Rectal smooth muscle tissue (tissue), 1 donor: Measurements from ENCODE around the gene GPHA2.
A peak's percentile ranks its signal among the peaks of the same experiment; 100 is the strongest.

Experiments used
- H3K27ac ChIP-seq: one replicate; pipeline ENCODE4 v1.7.0; 2013; ENCODE audit warnings: low read depth, low read length, inconsistent platforms
- H3K27me3 ChIP-seq: one replicate; pipeline ENCODE4 v1.7.0; 2013; ENCODE audit warnings: low read length; ENCODE audit not compliant: control insufficient read depth, insufficient read depth
- H3K36me3 ChIP-seq: one replicate; pipeline ENCODE4 v1.7.0; 2013; ENCODE audit warnings: low read length; ENCODE audit not compliant: control insufficient read depth, insufficient read depth
- H3K4me1 ChIP-seq: one replicate; pipeline ENCODE4 v1.7.0; 2013; ENCODE audit warnings: low read length; ENCODE audit not compliant: control insufficient read depth, insufficient read depth
- H3K4me3 ChIP-seq: one replicate; pipeline ENCODE4 v1.7.0; 2013; ENCODE audit warnings: low read length
- H3K9ac ChIP-seq: one replicate; pipeline ENCODE4 v1.7.0; 2013; ENCODE audit warnings: low read length

The GPHA2 gene

GRCh38 chr11:64915376-64915887 lies 20.3 kb downstream of the GPHA2 start:
- Histone ChIP-seq H3K4me1 (peaks cover 9% of the 10 kb centered on the region), H3K27ac (no peak overlapping the region), H3K27me3 (no peaks in the 10 kb centered on the region), H3K4me3 (peak overlapping the region; percentile 94), H3K36me3 (peaks cover 28% of the 10 kb centered on the region), H3K9ac (no peak overlapping the region)

- H3K9ac ChIP-seq: no peak overlapping the region
- peaks cover 9% of the 10 kb centered on the region for H3K4me1 ChIP-seq
- peaks cover 36% of the 10 kb centered on the region for H3K36me3 ChIP-seq
These were observed 21.6 kb downstream of the GPHA2 start for GRCh38 chr11:64914123-64914522.

GRCh38 chr11:64913171-64913727 lies 22.4 kb downstream of the GPHA2 start:
- H3K36me3 ChIP-seq: peaks cover 43% of the 10 kb centered on the region
- no peak overlapping the region for H3K9ac ChIP-seq
- H3K4me1 ChIP-seq: peaks cover 9% of the 10 kb centered on the region
- no peaks in the 10 kb centered on the region for H3K27me3 ChIP-seq
- no peak overlapping the region for H3K4me3 ChIP-seq
- no peak overlapping the region for H3K27ac ChIP-seq

More at GRCh38 chr11:64914123-64914522, 21.6 kb downstream of the GPHA2 start:
- no peak overlapping the region for H3K27ac ChIP-seq
- H3K4me3 ChIP-seq: no peak overlapping the region
- H3K27me3 ChIP-seq: no peaks in the 10 kb centered on the region

- Histone ChIP-seq H3K27ac (no peak overlapping the region), H3K36me3 (peaks cover 53% of the 10 kb centered on the region), H3K27me3 (no peaks in the 10 kb centered on the region), H3K4me3 (no peak overlapping the region), H3K4me1 (peaks cover 9% of the 10 kb centered on the region), H3K9ac (no peak overlapping the region)
These were observed 24.0 kb downstream of the GPHA2 start for GRCh38 chr11:64911689-64912088.

GRCh38 chr11:64911142-64911541 lies 24.6 kb downstream of the GPHA2 start:
- Histone ChIP-seq H3K36me3 (peaks cover 58% of the 10 kb centered on the region), H3K27ac (no peak overlapping the region)

GRCh38 chr11:64910451-64911093 lies 25.1 kb downstream of the GPHA2 start:
- H3K36me3 ChIP-seq: peaks cover 62% of the 10 kb centered on the region
- no peaks in the 10 kb centered on the region for H3K27me3 ChIP-seq
- no peak overlapping the region for H3K9ac ChIP-seq
- peaks cover under 1% of the 10 kb centered on the region for H3K4me1 ChIP-seq
- H3K4me3 ChIP-seq: no peak overlapping the region
- H3K27ac ChIP-seq: no peak overlapping the region

More at GRCh38 chr11:64911142-64911541, 24.6 kb downstream of the GPHA2 start:
- Histone ChIP-seq H3K4me3 (no peak overlapping the region), H3K4me1 (peaks cover 6% of the 10 kb centered on the region), H3K27me3 (no peaks in the 10 kb centered on the region), H3K9ac (no peak overlapping the region)

GRCh38 chr11:64909653-64910343 lies 25.9 kb downstream of the GPHA2 start:
- H3K27ac ChIP-seq: no peak overlapping the region
- peaks cover 62% of the 10 kb centered on the region for H3K36me3 ChIP-seq
- H3K4me3 ChIP-seq: no peak overlapping the region
- H3K4me1 ChIP-seq: no peaks in the 10 kb centered on the region
- H3K9ac ChIP-seq: no peak overlapping the region
- no peaks in the 10 kb centered on the region for H3K27me3 ChIP-seq

GRCh38 chr11:64908766-64909165 lies 26.9 kb downstream of the GPHA2 start:
- H3K9ac ChIP-seq: no peak overlapping the region
- no peaks in the 10 kb centered on the region for H3K4me1 ChIP-seq
- H3K27ac ChIP-seq: no peak overlapping the region
- H3K27me3 ChIP-seq: no peaks in the 10 kb centered on the region
- no peak overlapping the region for H3K4me3 ChIP-seq
- H3K36me3 ChIP-seq: peaks cover 62% of the 10 kb centered on the region

- no peak overlapping the region for H3K27ac ChIP-seq
- peaks cover 49% of the 10 kb centered on the region for H3K36me3 ChIP-seq
- H3K9ac ChIP-seq: no peak overlapping the region
- no peak overlapping the region for H3K4me3 ChIP-seq
- H3K27me3 ChIP-seq: no peaks in the 10 kb centered on the region
- no peaks in the 10 kb centered on the region for H3K4me1 ChIP-seq
These were observed 29.4 kb downstream of the GPHA2 start for GRCh38 chr11:64906314-64906635.

GRCh38 chr11:64905516-64906313 lies 30.0 kb downstream of the GPHA2 start:
- peaks cover 44% of the 10 kb centered on the region for H3K36me3 ChIP-seq
- H3K9ac ChIP-seq: no peak overlapping the region
- no peak overlapping the region for H3K27ac ChIP-seq
- H3K4me3 ChIP-seq: no peak overlapping the region
- H3K27me3 ChIP-seq: no peaks in the 10 kb centered on the region
- H3K4me1 ChIP-seq: no peaks in the 10 kb centered on the region

- Histone ChIP-seq H3K27ac (no peak overlapping the region), H3K36me3 (peaks cover 31% of the 10 kb centered on the region), H3K4me1 (no peaks in the 10 kb centered on the region), H3K27me3 (no peaks in the 10 kb centered on the region), H3K9ac (no peak overlapping the region), H3K4me3 (no peak overlapping the region)
These were observed 32.3 kb downstream of the GPHA2 start for GRCh38 chr11:64903291-64903833.
